Neutrophil (primary cell): Measurements from ENCODE around the gene FRYL.
"Not testable (repeated sequence)": the region's sequence is repeated elsewhere in the genome, so short reads cannot be mapped to it uniquely, and the experiment has no call there.

Experiments
- H3K27ac ChIP-seq: fragments of 200-600 bp; sonication (generic); 2 replicates; pipeline ENCODE4 v1.5.1; 2016; ENCODE audit warnings: mild to moderate bottlenecking, moderate library complexity
- H3K27me3 ChIP-seq: fragments of 200-600 bp; sonication (generic); 2 replicates; pipeline ENCODE4 v1.6.0; 2016; ENCODE audit warnings: mild to moderate bottlenecking
- H3K36me3 ChIP-seq: fragments of 200-600 bp; sonication (generic); 2 replicates; pipeline ENCODE4 v1.5.1; 2017
- H3K4me1 ChIP-seq, 2 experiments: fragments of 200-600 bp in 1 of 2; sonication (generic) in 1 of 2; 1 replicate in 1 of 2; 2 replicates in 1 of 2; pipeline versions ENCODE4 v1.5.1 to v1.6.1; 2013 to 2016; ENCODE audit warnings: low read depth in 1 of 2, low read length in 1 of 2, mild to moderate bottlenecking in 1 of 2, moderate library complexity in 1 of 2; ENCODE audit not compliant: control insufficient read depth in 1 of 2, insufficient read depth in 1 of 2
- H3K4me3 ChIP-seq, 2 experiments: fragments of 200-600 bp in 1 of 2; sonication (generic) in 1 of 2; 1 replicate in 1 of 2; 2 replicates in 1 of 2; pipeline ENCODE4 v1.5.1; 2013 to 2016; ENCODE audit warnings: low read depth in 1 of 2, low read length in 1 of 2, mild to moderate bottlenecking in 1 of 2, moderate library complexity in 1 of 2
- H3K9me3 ChIP-seq: fragments of 200-600 bp; sonication (generic); 2 replicates; pipeline ENCODE4 v1.5.1; 2016
- CTCF ChIP-seq: fragments of 200-600 bp; sonication (generic); IDR thresholded peaks from 2 replicates; pipeline ENCODE4 v1.5.1; 2016; ENCODE audit warnings: antibody characterized with exemption

The FRYL gene

GRCh38 chr4:48779998-48780864 lies at the start of gene FRYL:
TSS of gene FRYL (minus strand) at chr4:48780279. CDS start at chr4:48634410, 145,869 bp downstream.
- Histone ChIP-seq H3K4me3 (peak within 1 kb of the TSS; percentile 91 to 96), H3K9me3 (no peaks in the 10 kb centered on the region), H3K36me3 (no peaks in the 10 kb centered on the region), H3K4me1 (peaks cover 28 to 37% of the 10 kb centered on the region in 2 experiments), H3K27ac (peak within 1 kb of the TSS; percentile 91), H3K27me3 (no peaks in the 10 kb centered on the region)
- TF ChIP-seq CTCF: peak; percentile 42

GRCh38 chr4:48827622-48828021 lies 47.5 kb upstream of the FRYL start:
- H3K4me3 ChIP-seq: no peak overlapping the region
- peaks cover 13 to 19% of the 10 kb centered on the region in 2 experiments for H3K4me1 ChIP-seq
- peaks cover 29% of the 10 kb centered on the region for H3K27me3 ChIP-seq
- H3K9me3 ChIP-seq: no peaks in the 10 kb centered on the region
- no peaks in the 10 kb centered on the region for H3K36me3 ChIP-seq
- no peak for TF ChIP-seq CTCF
- H3K27ac ChIP-seq: no peak overlapping the region

GRCh38 chr4:48821431-48821830 lies 41.4 kb upstream of the FRYL start:
- H3K27ac ChIP-seq, H3K4me1 ChIP-seq, H3K36me3 ChIP-seq, H3K9me3 ChIP-seq, H3K4me3 ChIP-seq: not testable (repeated sequence)
- peaks cover 10% of the 10 kb centered on the region for H3K27me3 ChIP-seq

GRCh38 chr4:48816971-48817370 lies 36.9 kb upstream of the FRYL start:
- Histone ChIP-seq H3K27me3 (no peaks in the 10 kb centered on the region), H3K36me3 (no peaks in the 10 kb centered on the region), H3K9me3 (no peaks in the 10 kb centered on the region), H3K27ac (no peak overlapping the region), H3K4me1 (no peaks in the 10 kb centered on the region), H3K4me3 (no peak overlapping the region)
- no peak for TF ChIP-seq CTCF

- H3K4me3 ChIP-seq, H3K27me3 ChIP-seq, H3K27ac ChIP-seq, H3K36me3 ChIP-seq, H3K4me1 ChIP-seq, H3K9me3 ChIP-seq: not testable (repeated sequence)
Measured at GRCh38 chr4:48816297-48816696, 36.2 kb upstream of the FRYL start.

GRCh38 chr4:48815483-48815882 lies 35.4 kb upstream of the FRYL start:
- H3K27me3 ChIP-seq: no peaks in the 10 kb centered on the region
- H3K36me3 ChIP-seq: no peaks in the 10 kb centered on the region
- H3K27ac ChIP-seq: no peak overlapping the region
- TF ChIP-seq CTCF: no peak
- H3K4me1 ChIP-seq: no peaks in the 10 kb centered on the region
- H3K9me3 ChIP-seq: no peaks in the 10 kb centered on the region
- no peak overlapping the region for H3K4me3 ChIP-seq
